ENCODE data around the gene OR10H4. TPM values are rescaled to one million over a fixed set of nuclear protein-coding genes. Genes with fewer than 3 reads are reported as not detected.
A peak's percentile ranks its signal among the peaks of the same experiment; 100 is the strongest.
"Not testable (repeated sequence)": the region's sequence is repeated elsewhere in the genome, so short reads cannot be mapped to it uniquely, and the experiment has no call there.

The OR10H4 gene
- total RNA-seq, 2 donors from 2014 or later = not detected

GRCh38 chr19:15964231-15964630 lies 15.4 kb downstream of the OR10H4 start:
- Mint-ChIP-seq H3K27me3 (peaks cover 39% of the 10 kb centered on the region), H3K4me1 (no peaks in the 10 kb centered on the region), H3K4me3 (no peak overlapping the region), H3K36me3 (ENCODE audit: low read depth) (peaks cover 8% of the 10 kb centered on the region), H3K27ac (no peak overlapping the region)
- no peaks in the 10 kb centered on the region for H3K9me3 ChIP-seq (ENCODE audit: control insufficient read depth, low read length, poor library complexity, severe bottlenecking)
- ATAC-seq (no peak), DNase-seq (no peak)

GRCh38 chr19:15971224-15971780 lies 22.5 kb downstream of the OR10H4 start:
- peaks cover 2% of the 10 kb centered on the region for H3K4me1 Mint-ChIP-seq
- ATAC-seq = no peak
- H3K27me3 Mint-ChIP-seq = peaks cover 47% of the 10 kb centered on the region
- no peak overlapping the region for H3K27ac Mint-ChIP-seq
- peaks cover 2% of the 10 kb centered on the region for H3K36me3 Mint-ChIP-seq (ENCODE audit: low read depth)
- H3K4me3 Mint-ChIP-seq = no peak overlapping the region
- DNase-seq = no peak
- H3K9me3 ChIP-seq (ENCODE audit: control insufficient read depth, low read length, poor library complexity, severe bottlenecking) = no peaks in the 10 kb centered on the region

- not testable (repeated sequence) for ATAC-seq; H3K4me3 Mint-ChIP-seq; H3K9me3 ChIP-seq (ENCODE audit: control insufficient read depth, low read length, poor library complexity, severe bottlenecking); H3K36me3 Mint-ChIP-seq (ENCODE audit: low read depth); H3K27ac Mint-ChIP-seq; H3K4me1 Mint-ChIP-seq; DNase-seq
- H3K27me3 Mint-ChIP-seq = peaks cover 53% of the 10 kb centered on the region
Measured at GRCh38 chr19:15972043-15972442, 23.2 kb downstream of the OR10H4 start.

GRCh38 chr19:15974856-15975255 lies 26.0 kb downstream of the OR10H4 start:
- Mint-ChIP-seq H3K4me1 (peaks cover 2% of the 10 kb centered on the region), H3K27me3 (peaks cover 65% of the 10 kb centered on the region), H3K4me3 (no peak overlapping the region), H3K36me3 (ENCODE audit: low read depth) (peaks cover 2% of the 10 kb centered on the region), H3K27ac (no peak overlapping the region)
- no peaks in the 10 kb centered on the region for H3K9me3 ChIP-seq (ENCODE audit: control insufficient read depth, low read length, poor library complexity, severe bottlenecking)
- no peak for DNase-seq
- no peak for ATAC-seq

- DNase-seq (no peak), ATAC-seq (no peak)
- Mint-ChIP-seq H3K4me1 (peaks cover 2% of the 10 kb centered on the region), H3K27me3 (peaks cover 52% of the 10 kb centered on the region), H3K4me3 (no peak overlapping the region), H3K27ac (no peak overlapping the region), H3K36me3 (ENCODE audit: low read depth) (peaks cover 2% of the 10 kb centered on the region)
- no peaks in the 10 kb centered on the region for H3K9me3 ChIP-seq (ENCODE audit: control insufficient read depth, low read length, poor library complexity, severe bottlenecking)
Measured at GRCh38 chr19:15976836-15977689, 28.3 kb downstream of the OR10H4 start.

- no peaks in the 10 kb centered on the region for H3K9me3 ChIP-seq (ENCODE audit: control insufficient read depth, low read length, poor library complexity, severe bottlenecking)
- Mint-ChIP-seq H3K4me1 (no peaks in the 10 kb centered on the region), H3K27me3 (peaks cover 47% of the 10 kb centered on the region), H3K4me3 (no peak overlapping the region), H3K36me3 (ENCODE audit: low read depth) (peaks cover 2% of the 10 kb centered on the region), H3K27ac (no peak overlapping the region)
- ATAC-seq (no peak), DNase-seq (no peak)
Measured at GRCh38 chr19:15977690-15978089, 28.9 kb downstream of the OR10H4 start.

GRCh38 chr19:15979293-15979692 lies 30.5 kb downstream of the OR10H4 start:
- H3K36me3 Mint-ChIP-seq (ENCODE audit: low read depth) = peaks cover 2% of the 10 kb centered on the region
- peaks cover 39% of the 10 kb centered on the region for H3K27me3 Mint-ChIP-seq
- DNase-seq = no peak

GRCh38 chr19:15985831-15986230 lies 37.0 kb downstream of the OR10H4 start:
- not testable (repeated sequence) for H3K4me1 Mint-ChIP-seq; H3K9me3 ChIP-seq (ENCODE audit: control insufficient read depth, low read length, poor library complexity, severe bottlenecking); H3K4me3 Mint-ChIP-seq; H3K27ac Mint-ChIP-seq; H3K27me3 Mint-ChIP-seq; H3K36me3 Mint-ChIP-seq (ENCODE audit: low read depth); DNase-seq; ATAC-seq

More at GRCh38 chr19:15979293-15979692, 30.5 kb downstream of the OR10H4 start:
- ATAC-seq = no peak
- no peaks in the 10 kb centered on the region for H3K9me3 ChIP-seq (ENCODE audit: control insufficient read depth, low read length, poor library complexity, severe bottlenecking)
- H3K4me3 Mint-ChIP-seq = no peak overlapping the region
- H3K27ac Mint-ChIP-seq = no peak overlapping the region
- H3K4me1 Mint-ChIP-seq = no peaks in the 10 kb centered on the region

GRCh38 chr19:15986701-15987100 lies 37.9 kb downstream of the OR10H4 start:
- DNase-seq (no peak), ATAC-seq (peak; percentile 85)
- no peak overlapping the region for H3K27ac Mint-ChIP-seq
- H3K4me1 Mint-ChIP-seq = peaks cover 10% of the 10 kb centered on the region
- no peak overlapping the region for H3K4me3 Mint-ChIP-seq
- H3K9me3 ChIP-seq (ENCODE audit: control insufficient read depth, low read length, poor library complexity, severe bottlenecking) = no peaks in the 10 kb centered on the region
- peaks cover 4% of the 10 kb centered on the region for H3K27me3 Mint-ChIP-seq
- peaks cover 2% of the 10 kb centered on the region for H3K36me3 Mint-ChIP-seq (ENCODE audit: low read depth)

- Mint-ChIP-seq H3K27me3 (peaks cover 4% of the 10 kb centered on the region), H3K36me3 (ENCODE audit: low read depth) (peaks cover 2% of the 10 kb centered on the region), H3K4me1 (peaks cover 8% of the 10 kb centered on the region), H3K27ac (no peak overlapping the region), H3K4me3 (no peak overlapping the region)
- H3K9me3 ChIP-seq (ENCODE audit: control insufficient read depth, low read length, poor library complexity, severe bottlenecking) = no peaks in the 10 kb centered on the region
- no peak for ATAC-seq
- DNase-seq = no peak
Measured at GRCh38 chr19:15989889-15990288, 41.1 kb downstream of the OR10H4 start.

GRCh38 chr19:15991602-15992001 lies 42.8 kb downstream of the OR10H4 start:
- H3K9me3 ChIP-seq (ENCODE audit: control insufficient read depth, low read length, poor library complexity, severe bottlenecking) = no peaks in the 10 kb centered on the region
- DNase-seq (no peak), ATAC-seq (no peak)
- H3K36me3 Mint-ChIP-seq (ENCODE audit: low read depth) = peaks cover 2% of the 10 kb centered on the region
- peaks cover 4% of the 10 kb centered on the region for H3K27me3 Mint-ChIP-seq
- H3K27ac Mint-ChIP-seq = no peak overlapping the region
- H3K4me3 Mint-ChIP-seq = no peak overlapping the region
- H3K4me1 Mint-ChIP-seq = no peaks in the 10 kb centered on the region

- DNase-seq (no peak), ATAC-seq (no peak)
- no peaks in the 10 kb centered on the region for H3K9me3 ChIP-seq (ENCODE audit: control insufficient read depth, low read length, poor library complexity, severe bottlenecking)
- Mint-ChIP-seq H3K27me3 (peaks cover 4% of the 10 kb centered on the region), H3K36me3 (ENCODE audit: low read depth) (peaks cover 2% of the 10 kb centered on the region), H3K4me3 (no peak overlapping the region), H3K27ac (no peak overlapping the region), H3K4me1 (no peaks in the 10 kb centered on the region)
Measured at GRCh38 chr19:15992014-15992413, 43.2 kb downstream of the OR10H4 start.

- no peak for ATAC-seq
- Mint-ChIP-seq H3K36me3 (ENCODE audit: low read depth) (peaks cover 2% of the 10 kb centered on the region), H3K4me1 (peaks cover 2% of the 10 kb centered on the region), H3K27me3 (peaks cover 1% of the 10 kb centered on the region), H3K27ac (no peak overlapping the region), H3K4me3 (no peak overlapping the region)
- no peaks in the 10 kb centered on the region for H3K9me3 ChIP-seq (ENCODE audit: control insufficient read depth, low read length, poor library complexity, severe bottlenecking)
- DNase-seq = no peak
Measured at GRCh38 chr19:15995536-15995935, 46.7 kb downstream of the OR10H4 start.

GRCh38 chr19:15998166-15998565 lies 49.4 kb downstream of the OR10H4 start:
- Mint-ChIP-seq H3K4me1 (peaks cover 23% of the 10 kb centered on the region), H3K27ac (no peak overlapping the region), H3K4me3 (no peak overlapping the region), H3K27me3 (no peaks in the 10 kb centered on the region), H3K36me3 (ENCODE audit: low read depth) (peaks cover 3% of the 10 kb centered on the region)
- H3K9me3 ChIP-seq (ENCODE audit: control insufficient read depth, low read length, poor library complexity, severe bottlenecking) = no peaks in the 10 kb centered on the region
- DNase-seq (no peak), ATAC-seq (no peak)
